Left lung (tissue), 14 donors: ENCODE measurements around the gene RPS6KA4. TPM values are rescaled to one million over a fixed set of nuclear protein-coding genes. Genes with fewer than 3 reads are reported as not detected.

Experiments used
- ATAC-seq: fragments of 200-7000 bp; cut with Tn5 transposase; one replicate; pipeline ENCODE4 v1.9.1; 2020; ENCODE audit warnings: moderate library complexity
- DNase-seq, 4 donors: peaks; one replicate each; pipeline ENCODE4 v3.0.0-alpha.2; 2013 to 2020
- H3K27ac ChIP-seq, 2 donors: fragments of 200-600 bp; sonication (generic) in 1 of 2; one replicate each; pipeline versions ENCODE4 v1.5.0 to v1.8.0; 2020 to 2021
- H3K27me3 ChIP-seq, 2 donors: fragments of 200-600 bp; sonication (generic) in 1 of 2; one replicate each; pipeline versions ENCODE4 v1.5.0 to v1.8.0; 2020 to 2021
- H3K36me3 ChIP-seq, 2 donors: fragments of 200-600 bp; sonication (generic) in 1 of 2; one replicate each; pipeline versions ENCODE4 v1.5.0 to v1.8.0; 2020 to 2021
- H3K4me1 ChIP-seq, 2 donors: fragments of 200-600 bp; one replicate each; pipeline ENCODE4 v1.8.0; 2021
- H3K4me3 ChIP-seq, 2 donors: fragments of 200-600 bp; sonication (generic) in 1 of 2; one replicate each; pipeline versions ENCODE4 v1.5.0 to v1.8.0; 2020 to 2021; ENCODE audit warnings: mild to moderate bottlenecking in 1 of 2
- H3K9me3 ChIP-seq, 2 donors: fragments of 200-600 bp; sonication (generic) in 1 of 2; one replicate each; pipeline versions ENCODE4 v1.5.0 to v1.8.0; 2020 to 2021
- intact Hi-C, 2 donors: fragments of 100-400 bp; cut with DNase I; formaldehyde crosslinking; loops; one replicate each; pipeline versions ENCODE4 v1.11.2 to v1.14.2; 2022
- long read RNA-seq, 12 donors: library from polyadenylated mRNA in 2 of 12; unstranded in 2 of 12; transcript quantifications; one replicate each; pipeline ENCODE4 v2.0.0 and lab custom pipeline, GENCODE V29; 2019 to 2026
- polyA plus RNA-seq, 6 donors: library from polyadenylated mRNA; unstranded; fragments of 120-200 nt; gene quantifications; one replicate each; pipeline ENCODE4 v1.2.1, GENCODE V29; 2013; ENCODE audit not compliant: insufficient read length in 6 of 6
- total RNA-seq, 2 donors: library from RNA; stranded (reverse); fragmentation: NEBNext Ultra II Directional; extraction: Animal tissue kit (Norgen Biotek cat#: 25700); gene quantifications; one replicate each; pipeline ENCODE4 v1.2.1, GENCODE V29; 2021
- TF ChIP-seq, protein P1 (sequence below), 2 donors: fragments of 200-600 bp; sonication (generic) in 1 of 2; IDR thresholded peaks; one replicate each; pipeline versions ENCODE4 v1.5.0 to v1.8.0; 2021; ENCODE audit warnings: antibody characterized with exemption in 2 of 2
- donor health status: DM: no; HTN: yes; CAD: no.
- donor health status: DM: no; HTN: no; CAD: no.

RPS6KA4 gene
- total RNA-seq: 10 to 100 TPM; 37.1 to 57.6 TPM
- 10 to 100 TPM; 10.6 to 17.6 (median 12.9) TPM for polyA plus RNA-seq
- long read RNA-seq, donor 1, partial matches to known transcripts: 8 of 10 reads
- long read RNA-seq, donor 1, other reads (novel, unspliced or antisense): 0 of 10 reads
- long read RNA-seq, donor 2, partial matches to known transcripts: 0 of 2 reads
- long read RNA-seq, donor 2, other reads (novel, unspliced or antisense): 0 of 2 reads
- long read RNA-seq, donor 3, partial matches to known transcripts: 0 of 2 reads
- long read RNA-seq, donor 3, other reads (novel, unspliced or antisense): 0 of 2 reads
- long read RNA-seq, donor 4, partial matches to known transcripts: 0 of 1 reads
- long read RNA-seq, donor 4, other reads (novel, unspliced or antisense): 1 of 1 reads
- long read RNA-seq, donor 5, partial matches to known transcripts: 0 of 4 reads
- long read RNA-seq, donor 5, other reads (novel, unspliced or antisense): 0 of 4 reads
- long read RNA-seq, donor 6, partial matches to known transcripts: 0 of 5 reads
- long read RNA-seq, donor 6, other reads (novel, unspliced or antisense): 0 of 5 reads
- long read RNA-seq, donor 7: 0 reads
- long read RNA-seq, donor 8, partial matches to known transcripts: 0 of 2 reads
- long read RNA-seq, donor 8, other reads (novel, unspliced or antisense): 0 of 2 reads
- long read RNA-seq, donor 9: 0 reads
- long read RNA-seq, donor 10, partial matches to known transcripts: 1 of 2 reads
- long read RNA-seq, donor 10, other reads (novel, unspliced or antisense): 1 of 2 reads
- long read RNA-seq, donor 11, partial matches to known transcripts: 8 of 12 reads
- long read RNA-seq, donor 11, other reads (novel, unspliced or antisense): 0 of 12 reads
- long read RNA-seq, donor 12, partial matches to known transcripts: 0 of 3 reads
- long read RNA-seq, donor 12, other reads (novel, unspliced or antisense): 0 of 3 reads

DNA sequence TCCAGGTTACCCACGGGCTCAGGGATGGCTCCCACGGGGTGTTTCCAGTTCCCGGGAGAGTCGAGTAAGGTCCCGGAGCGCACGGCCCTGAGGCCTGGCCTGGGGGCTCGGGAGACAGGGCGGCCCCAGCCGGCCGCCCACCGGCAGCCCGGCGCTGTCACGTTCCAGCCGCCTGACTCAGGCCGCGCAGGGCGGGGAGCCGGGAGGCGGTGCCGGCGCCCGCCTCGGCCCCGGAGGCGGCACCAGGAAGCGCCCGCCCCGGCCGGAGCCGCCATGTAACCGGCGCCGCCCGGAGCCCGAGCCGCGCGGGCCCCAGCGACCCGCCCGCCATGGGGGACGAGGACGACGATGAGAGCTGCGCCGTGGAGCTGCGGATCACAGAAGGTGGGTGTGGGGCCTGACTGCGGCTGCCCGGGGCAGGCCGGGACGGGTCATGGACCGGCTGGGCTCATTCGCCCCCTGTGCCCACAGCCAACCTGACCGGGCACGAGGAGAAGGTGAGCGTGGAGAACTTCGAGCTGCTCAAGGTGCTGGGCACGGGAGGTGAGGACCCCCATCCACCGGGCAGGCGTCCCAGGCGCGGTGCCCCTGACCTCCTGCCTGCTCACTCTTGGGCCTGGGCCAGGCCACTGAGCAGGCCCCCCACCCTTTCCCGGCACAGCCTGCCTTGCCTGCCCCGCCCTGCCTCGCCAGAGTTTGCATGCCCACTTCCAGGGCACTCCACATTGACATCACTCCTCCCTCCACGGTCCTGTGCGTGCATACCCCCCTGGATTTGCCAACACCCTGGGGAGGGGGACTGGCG, at the start of gene RPS6KA4:
Gene RPS6KA4 (plus strand): TSS at position 256 of the 805 bp plus-strand sequence. CDS start 74 bp downstream, at position 330.
- peak within 1 kb of the TSS; percentile 87 for H3K27ac ChIP-seq
- DNase-seq (peak; percentile 55 to 94 (median 72)), ATAC-seq (peak; percentile 86)
- intact Hi-C loops: no loop called here
- TF ChIP-seq, protein P1, sequence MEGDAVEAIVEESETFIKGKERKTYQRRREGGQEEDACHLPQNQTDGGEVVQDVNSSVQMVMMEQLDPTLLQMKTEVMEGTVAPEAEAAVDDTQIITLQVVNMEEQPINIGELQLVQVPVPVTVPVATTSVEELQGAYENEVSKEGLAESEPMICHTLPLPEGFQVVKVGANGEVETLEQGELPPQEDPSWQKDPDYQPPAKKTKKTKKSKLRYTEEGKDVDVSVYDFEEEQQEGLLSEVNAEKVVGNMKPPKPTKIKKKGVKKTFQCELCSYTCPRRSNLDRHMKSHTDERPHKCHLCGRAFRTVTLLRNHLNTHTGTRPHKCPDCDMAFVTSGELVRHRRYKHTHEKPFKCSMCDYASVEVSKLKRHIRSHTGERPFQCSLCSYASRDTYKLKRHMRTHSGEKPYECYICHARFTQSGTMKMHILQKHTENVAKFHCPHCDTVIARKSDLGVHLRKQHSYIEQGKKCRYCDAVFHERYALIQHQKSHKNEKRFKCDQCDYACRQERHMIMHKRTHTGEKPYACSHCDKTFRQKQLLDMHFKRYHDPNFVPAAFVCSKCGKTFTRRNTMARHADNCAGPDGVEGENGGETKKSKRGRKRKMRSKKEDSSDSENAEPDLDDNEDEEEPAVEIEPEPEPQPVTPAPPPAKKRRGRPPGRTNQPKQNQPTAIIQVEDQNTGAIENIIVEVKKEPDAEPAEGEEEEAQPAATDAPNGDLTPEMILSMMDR (IDR thresholded peaks at IDR 0.05): no peak
- no peaks in the 10 kb centered on the region for H3K9me3 ChIP-seq
- peaks cover 0 to 51% of the 10 kb centered on the region in 2 donors for H3K36me3 ChIP-seq
- H3K4me1 ChIP-seq: peaks cover 19 to 50% of the 10 kb centered on the region in 2 donors
- H3K27me3 ChIP-seq: no peaks in the 10 kb centered on the region
- peak within 1 kb of the TSS; percentile 86 to 94 for H3K4me3 ChIP-seq

DNA sequence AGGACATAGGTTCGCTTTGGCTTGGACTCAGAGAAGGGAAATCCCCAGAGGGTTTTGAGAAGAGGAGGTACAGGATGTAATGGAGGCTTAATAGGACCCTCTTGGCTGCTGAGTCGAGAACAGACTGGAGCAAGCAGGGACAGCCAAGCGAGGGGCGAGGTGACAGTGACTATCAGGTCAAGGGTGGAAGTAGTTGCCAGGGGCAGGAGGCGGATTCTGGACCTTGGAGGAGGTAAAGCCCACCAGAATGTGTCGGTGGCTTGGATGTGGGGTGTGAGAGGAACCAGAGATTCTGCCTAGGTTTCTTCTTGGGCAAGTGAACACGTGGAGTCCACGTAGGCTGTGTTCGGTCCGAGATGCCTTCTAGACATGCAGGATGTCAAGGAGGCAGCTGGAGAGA, 46.0 kb upstream of the RPS6KA4 start:
- ATAC-seq: no peak

DNA sequence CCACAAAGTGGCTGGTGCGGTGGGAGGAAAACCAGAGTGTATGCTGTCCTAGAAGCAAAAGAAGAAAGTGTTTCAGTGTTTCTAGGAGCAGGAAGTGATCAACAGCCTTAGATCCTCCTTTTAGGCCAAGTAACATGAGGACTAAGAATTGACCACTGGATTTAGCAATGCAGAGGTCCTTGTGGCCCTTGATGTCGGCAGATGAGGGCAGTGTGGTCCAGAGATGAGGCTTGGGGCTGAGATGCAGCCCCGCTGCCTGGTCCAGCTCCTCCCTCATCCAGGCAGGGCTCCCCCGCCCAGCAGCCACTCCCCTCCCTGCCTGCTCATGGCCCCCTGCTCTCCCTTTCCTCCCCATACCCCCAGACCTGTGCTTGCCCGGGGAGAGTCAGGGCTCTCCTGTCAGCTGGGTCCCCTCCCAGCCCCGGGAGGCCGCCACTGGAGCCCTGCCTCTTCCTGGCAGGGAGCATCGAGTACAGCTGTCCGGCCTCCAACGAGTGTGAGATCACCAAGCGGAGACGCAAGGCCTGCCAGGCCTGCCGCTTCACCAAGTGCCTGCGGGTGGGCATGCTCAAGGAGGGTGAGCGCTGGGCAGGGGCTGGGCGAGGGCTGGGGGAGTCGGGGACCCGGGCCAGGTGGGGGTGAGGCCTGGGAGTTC, 45.3 kb upstream of the RPS6KA4 start:
- ATAC-seq: no peak
- TF ChIP-seq, protein P1 (IDR thresholded peaks at IDR 0.05): no peak
- H3K36me3 ChIP-seq: peaks cover 0 to 59% of the 10 kb centered on the region in 2 donors
- H3K27ac ChIP-seq: peak overlapping the region; percentile 7 to 37
- no peaks in the 10 kb centered on the region for H3K9me3 ChIP-seq
- peaks cover 0 to 30% of the 10 kb centered on the region in 2 donors for H3K4me1 ChIP-seq
- no peak overlapping the region for H3K4me3 ChIP-seq
- DNase-seq: peak in 2 of 4 donors; percentile 42 to 78
- intact Hi-C loops: no loop called here
- H3K27me3 ChIP-seq: no peaks in the 10 kb centered on the region

More for the DNA sequence above, 46.0 kb upstream of the RPS6KA4 start:
- Histone ChIP-seq H3K4me1 (peaks cover 0 to 29% of the 10 kb centered on the region in 2 donors), H3K27me3 (no peaks in the 10 kb centered on the region), H3K4me3 (no peak overlapping the region), H3K9me3 (no peaks in the 10 kb centered on the region), H3K27ac (no peak overlapping the region), H3K36me3 (peaks cover 0 to 65% of the 10 kb centered on the region in 2 donors)
- intact Hi-C loops: no loop called here
- TF ChIP-seq, protein P1 (IDR thresholded peaks at IDR 0.05): no peak
- DNase-seq: no peak

DNA sequence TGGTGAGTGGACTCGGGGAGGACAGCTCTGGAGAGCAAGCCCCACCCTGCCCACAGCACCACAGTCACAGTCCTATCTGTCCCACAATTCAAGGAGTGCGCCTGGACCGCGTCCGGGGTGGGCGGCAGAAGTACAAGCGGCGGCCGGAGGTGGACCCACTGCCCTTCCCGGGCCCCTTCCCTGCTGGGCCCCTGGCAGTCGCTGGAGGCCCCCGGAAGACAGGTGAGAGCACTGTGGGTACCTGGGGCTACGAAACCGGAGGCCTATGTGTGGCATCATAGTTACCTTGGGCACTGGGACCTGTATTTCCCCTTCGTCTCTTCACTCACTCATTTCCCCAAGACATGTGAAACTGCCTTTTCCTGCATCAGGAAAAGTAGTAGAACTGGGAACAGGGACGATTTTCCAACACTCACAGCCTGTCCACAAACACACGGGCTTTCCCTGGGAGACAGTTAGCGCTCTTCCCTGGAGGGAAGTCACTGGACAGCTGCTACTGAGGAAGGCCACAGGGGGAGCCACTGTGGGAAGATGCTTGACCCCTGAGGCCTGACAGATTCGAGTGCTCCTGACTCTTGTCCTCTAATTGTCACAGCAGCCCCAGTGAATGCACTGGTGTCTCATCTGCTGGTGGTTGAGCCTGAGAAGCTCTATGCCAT, 44.7 kb upstream of the RPS6KA4 start:
- ATAC-seq: no peak
- DNase-seq: no peak
- Histone ChIP-seq H3K27ac (peak overlapping the region in 1 of 2 donors; percentile 37), H3K4me1 (peaks cover 5 to 37% of the 10 kb centered on the region in 2 donors), H3K27me3 (no peaks in the 10 kb centered on the region), H3K9me3 (no peaks in the 10 kb centered on the region), H3K4me3 (no peak overlapping the region), H3K36me3 (peaks cover 0 to 53% of the 10 kb centered on the region in 2 donors)
- TF ChIP-seq, protein P1 (IDR thresholded peaks at IDR 0.05): no peak
- intact Hi-C loops: no loop called here
